Posterior vena cava (tissue), 2 donors: ENCODE results near the gene PHF19. TPM values are rescaled to one million over a fixed set of nuclear protein-coding genes. Genes with fewer than 3 reads are reported as not detected.

Experiments
- DNase-seq: peaks from one replicate; pipeline ENCODE4 v3.0.0-alpha.2; 2020; ENCODE audit warnings: low spot score
- intact Hi-C, 2 donors: fragments of 100-400 bp; cut with DNase I; formaldehyde crosslinking; loops; one replicate each; pipeline versions ENCODE4 v1.14.1 to v1.14.2; 2022 to 2023
- total RNA-seq, 2 donors: library from RNA; stranded (reverse); fragmentation: NEBNext Ultra II Directional; extraction: Animal tissue kit (Norgen Biotek cat#: 25700); gene quantifications; one replicate each; pipeline ENCODE4 v1.2.1, GENCODE V29; 2021
- donor health status: DM: yes; HTN: yes; CAD: no.
- donor health status: DM: yes; HTN: yes; CAD: no.

The PHF19 gene
- total RNA-seq, 2 donors from 2014 or later = 30.8 to 40.2 TPM

GRCh38 chr9:120878188-120879130 is 1.5 kb upstream of the PHF19 start:
- intact Hi-C loops = loop anchor here (2.0 to 5.0 kb wide), 2 partner anchors 14 to 49 kb away; partner anchors contain the start of gene TRAF1 (in 1 of the 2)
- DNase-seq = no peak

DNA sequence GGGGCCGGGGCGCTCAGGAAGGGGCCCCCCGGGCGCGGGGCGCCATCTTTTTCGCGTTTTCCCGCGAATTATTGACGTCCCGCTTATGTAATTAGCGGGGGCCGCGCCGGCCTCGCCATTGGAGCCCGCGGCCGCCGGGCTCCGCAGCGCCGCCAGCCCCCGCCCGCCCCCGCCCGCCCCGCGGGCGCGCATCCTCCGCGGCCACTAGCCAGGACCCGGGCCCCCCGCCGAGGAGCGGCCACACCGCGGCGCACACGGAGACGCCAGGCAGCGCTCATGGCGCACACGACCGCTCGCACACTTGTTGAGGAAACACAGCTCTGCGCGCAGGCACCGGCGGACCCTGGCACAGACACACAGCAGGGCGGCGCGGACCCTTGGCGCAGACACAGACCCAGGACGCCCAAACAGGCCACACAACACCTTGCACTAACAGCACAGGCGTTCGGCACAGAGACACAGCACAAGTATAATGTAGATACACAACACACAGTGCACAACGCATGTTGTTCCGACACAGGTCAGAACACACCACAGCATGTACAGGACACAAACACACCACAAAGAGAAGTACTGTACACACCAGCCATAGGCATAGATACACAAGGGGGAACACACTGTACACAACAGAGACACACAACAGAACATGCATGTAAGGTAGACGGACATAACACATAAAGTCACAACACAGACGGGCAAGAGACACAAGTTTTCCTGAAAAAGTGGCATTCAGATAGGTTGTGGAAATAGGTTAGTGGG is 467 bp upstream of the PHF19 start:
- peak; percentile 88 for DNase-seq

DNA sequence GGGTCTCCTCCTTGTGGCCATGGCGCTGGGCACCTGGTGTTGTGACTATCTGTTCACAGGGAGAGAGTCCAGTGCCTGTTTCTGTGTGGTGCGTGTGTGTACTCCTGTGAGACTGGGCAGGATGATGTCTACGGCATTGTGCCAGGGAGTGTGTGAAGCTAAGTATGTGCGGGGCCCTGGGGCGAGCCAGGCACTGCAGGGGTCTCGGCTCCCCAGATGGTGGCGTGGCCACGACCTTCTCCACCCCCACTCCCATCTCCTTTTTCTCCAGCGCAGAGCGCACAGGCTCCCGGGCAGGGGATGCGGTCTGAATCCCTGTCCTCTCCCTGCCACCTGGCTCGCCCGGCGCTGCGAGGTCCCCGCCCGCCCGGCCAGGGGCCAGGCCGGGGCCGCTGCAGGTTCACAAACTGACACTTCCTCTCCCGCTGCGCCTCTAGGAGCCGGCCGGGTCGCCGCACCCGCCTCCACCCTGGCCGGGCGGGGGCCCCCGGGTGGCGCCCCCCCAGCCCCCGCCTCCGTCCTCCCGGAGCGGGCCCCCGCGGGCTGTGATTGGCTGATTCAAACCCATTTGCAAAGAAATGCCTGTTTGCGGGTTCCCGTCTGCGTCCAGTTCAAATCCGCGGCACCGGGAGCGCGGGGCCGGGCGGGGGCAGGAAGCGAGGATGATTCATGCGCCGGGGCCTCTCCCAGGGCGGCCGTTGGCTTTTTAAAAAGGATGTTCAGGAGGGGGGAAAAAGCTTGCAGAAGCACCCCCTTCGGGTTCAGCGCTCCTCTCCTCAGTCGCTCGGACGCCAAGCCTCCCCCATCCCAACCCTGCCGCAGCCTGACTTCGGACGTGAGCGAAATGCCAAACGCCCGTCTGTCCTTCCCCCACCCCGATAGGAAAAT is 790 bp downstream of the PHF19 start:
- intact Hi-C loops = loop anchor here in 1 of 2 donors (5.0 kb wide), 1 partner anchor 51 kb away; the partner anchor contains the start of gene TRAF1

More for the DNA sequence above, 467 bp upstream of the PHF19 start:
- intact Hi-C loops = loop anchor here (2.0 to 5.0 kb wide), 2 partner anchors 15 to 50 kb away; partner anchors contain the start of gene TRAF1 (in 1 of the 2)

GRCh38 chr9:120875643-120875953 is 1.4 kb downstream of the PHF19 start:
- intact Hi-C loops = loop anchor here in 1 of 2 donors (5.0 kb wide), 1 partner anchor 52 kb away; the partner anchor contains the start of gene TRAF1
- no peak for DNase-seq

More for the DNA sequence above, 790 bp downstream of the PHF19 start:
- DNase-seq = peak; percentile 96

GRCh38 chr9:120875195-120875565 is 1.8 kb downstream of the PHF19 start:
- intact Hi-C loops = loop anchor here in 1 of 2 donors (5.0 kb wide), 1 partner anchor 52 kb away; the partner anchor contains the start of gene TRAF1
- DNase-seq = peak; percentile 18

DNA sequence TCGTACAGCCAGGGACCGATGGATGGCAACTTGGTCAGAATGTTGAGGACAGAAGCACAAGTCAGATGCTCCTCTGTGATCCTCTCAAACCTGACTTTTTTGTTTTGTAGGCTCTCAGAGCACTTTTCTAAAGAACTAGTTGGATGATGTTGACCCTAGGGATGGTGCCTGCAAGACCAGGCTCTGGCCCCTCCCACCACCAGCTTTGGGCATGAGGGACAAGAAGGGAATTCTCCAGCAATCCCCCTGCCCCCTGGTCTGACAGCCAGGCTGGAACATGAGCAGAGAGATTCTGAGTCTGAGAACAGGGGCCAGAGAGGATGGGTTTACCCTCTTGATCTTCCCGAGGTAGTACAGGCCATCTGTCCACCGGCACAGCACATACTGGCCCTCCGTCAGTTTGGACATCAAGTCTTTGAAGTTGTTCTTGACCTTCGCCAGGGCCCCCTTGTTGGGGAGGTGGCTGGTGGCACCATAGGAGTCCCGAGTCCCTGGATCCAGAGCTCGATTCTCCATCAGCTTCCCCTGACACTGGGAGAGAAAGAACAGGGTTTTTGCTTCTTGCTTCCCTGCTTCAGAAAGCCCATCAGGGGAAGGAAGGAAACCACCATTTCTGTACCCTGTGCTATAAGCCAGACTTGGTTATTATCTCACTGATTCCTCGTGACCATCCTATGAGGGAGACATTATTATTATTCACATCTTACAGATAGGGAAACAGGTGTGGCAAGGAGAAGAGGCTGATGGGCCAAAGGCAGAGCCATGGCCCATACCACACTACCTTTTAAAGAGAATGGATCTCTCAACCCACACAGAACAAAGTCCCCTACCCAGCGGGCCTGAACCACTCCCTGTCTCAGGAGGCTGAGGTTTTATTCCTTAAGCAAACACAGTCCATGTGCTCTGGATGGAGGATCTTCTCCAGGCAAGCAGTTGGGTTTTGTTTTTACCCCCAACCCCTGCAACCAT is 2.5 kb downstream of the PHF19 start:
- peak; percentile 11 for DNase-seq
- intact Hi-C loops = loop anchor here (1.0 to 5.0 kb wide), 2 partner anchors 24 to 53 kb away; partner anchors contain the start of gene TRAF1 (in 1 of the 2)

GRCh38 chr9:120873512-120873911 is 3.5 kb downstream of the PHF19 start:
- intact Hi-C loops = no loop called here
- DNase-seq = no peak

DNA sequence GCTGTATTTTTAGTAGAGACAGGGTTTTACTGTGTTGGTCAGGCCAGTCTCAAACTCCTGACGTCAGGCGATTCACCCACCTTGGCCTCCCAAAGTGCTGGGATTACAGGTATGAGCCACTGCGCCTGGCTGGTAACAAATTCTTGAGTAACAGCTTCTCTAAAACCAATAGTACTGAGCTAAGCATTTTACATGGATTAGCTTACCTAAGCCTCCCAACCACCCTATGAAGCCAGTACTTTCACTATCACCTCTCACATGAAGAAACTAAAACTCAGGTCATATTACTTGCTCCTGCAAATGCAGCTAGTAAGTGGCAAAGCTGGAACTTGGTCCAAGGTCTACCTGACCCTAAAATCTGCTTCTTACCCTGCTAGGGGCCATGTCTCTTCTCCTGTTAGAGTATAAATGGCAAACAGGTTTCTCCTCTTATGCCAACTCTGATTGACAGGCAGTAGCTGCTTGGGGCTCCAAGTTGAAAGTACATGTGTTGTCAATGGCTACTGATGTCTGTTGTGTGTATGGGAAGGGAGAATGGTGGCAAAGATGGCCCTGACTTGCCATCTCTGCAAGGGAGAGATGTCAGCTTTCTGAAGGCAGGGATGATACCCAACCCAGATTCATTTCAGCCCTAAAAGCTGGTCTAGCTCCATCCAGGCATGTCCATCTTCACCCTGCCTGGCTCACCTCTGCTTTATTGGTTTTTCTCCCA is 4.0 kb downstream of the PHF19 start:
- intact Hi-C loops = no loop called here
- no peak for DNase-seq

DNA sequence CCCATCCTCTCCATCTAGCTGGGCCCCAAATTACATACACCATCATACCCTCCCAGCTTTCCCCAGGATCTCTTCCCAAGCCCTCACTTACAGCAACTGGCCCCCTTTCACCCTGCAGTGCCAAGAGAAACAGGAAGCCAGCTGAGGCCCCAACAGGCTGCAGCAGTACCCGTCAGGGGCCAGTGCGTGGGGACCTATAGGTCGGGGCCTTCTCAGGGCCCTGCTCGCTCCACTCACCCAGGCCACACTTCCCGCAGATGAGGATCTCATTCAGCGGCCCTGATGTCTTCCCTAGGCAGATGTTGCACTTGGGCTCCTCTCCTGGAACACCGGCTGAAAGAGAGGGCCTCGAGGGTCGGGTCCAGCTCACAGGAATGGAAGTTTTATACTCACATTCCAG is 6.8 kb downstream of the PHF19 start:
- DNase-seq = no peak
- intact Hi-C loops = no loop called here

- DNase-seq = no peak
Measured at GRCh38 chr9:120869726-120870125, 7.3 kb downstream of the PHF19 start.

GRCh38 chr9:120869360-120869687 is 7.7 kb downstream of the PHF19 start:
- intact Hi-C loops = no loop called here
- no peak for DNase-seq

More at GRCh38 chr9:120869726-120870125, 7.3 kb downstream of the PHF19 start:
- intact Hi-C loops = no loop called here

GRCh38 chr9:120868676-120869359 is 8.2 kb downstream of the PHF19 start:
- intact Hi-C loops = no loop called here
- peak; percentile 99 for DNase-seq

DNA sequence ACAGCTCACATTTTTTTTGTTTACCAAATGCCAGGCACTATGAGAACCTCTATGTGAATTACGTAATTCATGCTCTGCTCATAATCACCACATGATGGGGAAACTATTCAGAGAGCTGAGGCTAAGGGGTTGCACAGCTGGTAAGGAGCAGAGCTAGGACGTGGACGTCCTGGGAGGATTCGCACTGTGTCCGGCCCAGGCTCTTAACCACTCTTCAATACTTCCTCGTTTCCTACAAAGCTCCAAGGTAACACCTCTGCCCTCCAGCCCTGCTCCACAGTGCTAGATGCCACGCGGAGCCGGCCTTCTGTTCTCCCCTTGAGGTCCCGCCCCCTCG is 8.7 kb downstream of the PHF19 start:
- DNase-seq = no peak
- intact Hi-C loops = no loop called here

- intact Hi-C loops = no loop called here
Measured at GRCh38 chr9:120867676-120868338, 9.2 kb downstream of the PHF19 start.

DNA sequence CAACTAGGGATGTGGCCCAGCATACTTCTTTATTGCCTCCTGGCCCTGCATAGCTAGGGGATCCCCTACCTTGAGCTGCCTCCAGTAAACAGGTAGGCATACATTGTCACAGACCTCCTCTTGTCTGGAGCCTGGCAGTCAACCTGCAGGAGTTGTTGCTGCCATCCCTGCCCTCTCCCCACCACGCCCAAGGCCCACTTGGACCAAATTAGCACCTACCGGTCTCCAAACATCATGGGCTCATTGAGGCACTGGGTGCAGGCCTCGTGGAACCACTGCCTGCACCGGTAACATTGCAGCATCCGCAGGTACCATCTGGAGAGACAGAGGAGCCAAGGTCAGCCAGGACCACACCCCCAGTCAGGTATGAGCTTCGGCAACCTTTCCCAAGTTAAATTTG is 10.3 kb downstream of the PHF19 start:
- intact Hi-C loops = no loop called here
- no peak for DNase-seq

More at GRCh38 chr9:120867676-120868338, 9.2 kb downstream of the PHF19 start:
- DNase-seq = no peak

DNA sequence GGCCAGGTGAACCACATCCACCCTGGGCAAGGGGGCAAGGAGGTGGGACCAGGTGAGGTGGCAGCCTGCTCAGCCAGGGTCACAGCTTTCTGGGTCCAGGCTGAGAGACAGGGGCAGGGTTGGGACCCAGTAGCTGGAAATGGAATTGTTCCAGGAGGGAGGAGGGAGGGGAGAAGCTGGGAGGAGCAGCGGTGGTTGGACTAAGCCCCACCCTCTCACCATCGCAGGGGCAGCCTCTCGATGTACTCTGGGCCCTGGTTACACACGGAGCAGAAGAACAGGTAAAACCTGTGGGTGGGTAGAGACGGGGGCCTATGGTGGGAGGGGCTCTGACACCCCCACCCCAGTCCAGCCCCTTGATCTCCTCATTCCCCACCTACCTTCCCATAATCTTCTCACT is 11.2 kb downstream of the PHF19 start:
- intact Hi-C loops = no loop called here
- no peak for DNase-seq
